NB4 (cell line): ENCODE measurements around the gene NHS.

Experiments used
- CTCF ChIP-seq: IDR thresholded peaks from one replicate; pipeline ENCODE4 v1.5.1; 2012; ENCODE audit warnings: low read depth, low read length
- MAX ChIP-seq: IDR thresholded peaks from 2 replicates; pipeline ENCODE4 v1.6.1; 2011; ENCODE audit warnings: low read depth, low read length
- MYC ChIP-seq: IDR thresholded peaks from 2 replicates; pipeline ENCODE4 v1.6.1; 2011; ENCODE audit warnings: low read depth, low read length
- POLR2A ChIP-seq: IDR thresholded peaks from 2 replicates; pipeline ENCODE4 v1.6.1; 2011; ENCODE audit warnings: mild to moderate bottlenecking; ENCODE audit not compliant: insufficient read length; ENCODE audit errors: extremely low read depth

GRCh38 chrX:17413228-17413627 lies 38.2 kb downstream of the NHS start:
- TF ChIP-seq MAX (no peak), MYC (no peak), POLR2A (no peak), CTCF (no peak)
